GM04504 (cell line): ENCODE measurements around the gene SPON1.
"Not testable (repeated sequence)": the region's sequence is repeated elsewhere in the genome, so short reads cannot be mapped to it uniquely, and the experiment has no call there.

Experiments used
- DNase-seq: peaks from one replicate; pipeline ENCODE4 v3.0.0-alpha.2; 2012; ENCODE audit warnings: low read depth

Gene SPON1

GRCh38 chr11:13983081-13983751, 20.7 kb downstream of the SPON1 start:
- no peak for DNase-seq

- DNase-seq: peak; percentile 61
Measured at GRCh38 chr11:13984616-13985450, 22.3 kb downstream of the SPON1 start.

- DNase-seq: not testable (repeated sequence)
Measured at GRCh38 chr11:13986695-13987094, 24.2 kb downstream of the SPON1 start.

- DNase-seq: not testable (repeated sequence)
Measured at GRCh38 chr11:13992158-13992856, 29.8 kb downstream of the SPON1 start.

- no peak for DNase-seq
Measured at GRCh38 chr11:13993096-13993765, 30.7 kb downstream of the SPON1 start.

GRCh38 chr11:13997881-13998280, 35.4 kb downstream of the SPON1 start:
- DNase-seq: no peak

GRCh38 chr11:13999704-14000103, 37.2 kb downstream of the SPON1 start:
- DNase-seq: no peak

GRCh38 chr11:14001597-14001996, 39.1 kb downstream of the SPON1 start:
- DNase-seq: no peak

GRCh38 chr11:14007566-14007965, 45.0 kb downstream of the SPON1 start:
- DNase-seq: no peak

GRCh38 chr11:14010665-14011064, 48.1 kb downstream of the SPON1 start:
- DNase-seq: no peak

- DNase-seq: no peak
Measured at GRCh38 chr11:14012846-14013245, 50.3 kb downstream of the SPON1 start.

GRCh38 chr11:14015711-14016110, 53.2 kb downstream of the SPON1 start:
- DNase-seq: no peak

GRCh38 chr11:14018441-14018840, 55.9 kb downstream of the SPON1 start:
- DNase-seq: no peak

- no peak for DNase-seq
Measured at GRCh38 chr11:14021738-14022137, 59.2 kb downstream of the SPON1 start.

- no peak for DNase-seq
Measured at GRCh38 chr11:14022251-14022650, 59.7 kb downstream of the SPON1 start.

- DNase-seq: no peak
Measured at GRCh38 chr11:14022821-14023220, 60.3 kb downstream of the SPON1 start.

GRCh38 chr11:14026961-14027360, 64.4 kb downstream of the SPON1 start:
- no peak for DNase-seq

GRCh38 chr11:14027525-14027924, 65.0 kb downstream of the SPON1 start:
- DNase-seq: no peak

GRCh38 chr11:14029440-14029839, 66.9 kb downstream of the SPON1 start:
- DNase-seq: no peak

- DNase-seq: no peak
Measured at GRCh38 chr11:14029971-14030920, 67.7 kb downstream of the SPON1 start.

GRCh38 chr11:14035526-14035925, 73.0 kb downstream of the SPON1 start:
- not testable (repeated sequence) for DNase-seq
